HG03558 (cell line): Measurements from ENCODE around the gene CD40.

ENCODE experiments used
- ATAC-seq: cut with Tn5 transposase; IDR thresholded peaks from one replicate; pipeline ENCODE4 v1.9.1; 2021; ENCODE audit warnings: moderate number of reproducible peaks; ENCODE audit not compliant: unreplicated experiment; ENCODE audit errors: extremely low read depth

The CD40 gene

GRCh38 chr20:46169245-46170171 is 51.4 kb downstream of the CD40 start:
- ATAC-seq = no peak

- no peak for ATAC-seq
These were observed 53.4 kb downstream of the CD40 start for GRCh38 chr20:46171476-46171875.

- ATAC-seq = no peak
These were observed 53.8 kb downstream of the CD40 start for GRCh38 chr20:46171909-46172308.

GRCh38 chr20:46172455-46172854 is 54.3 kb downstream of the CD40 start:
- ATAC-seq = no peak

GRCh38 chr20:46172961-46173536 is 54.9 kb downstream of the CD40 start:
- ATAC-seq = no peak

- no peak for ATAC-seq
These were observed 55.7 kb downstream of the CD40 start for GRCh38 chr20:46173652-46174468.

- ATAC-seq = no peak
These were observed 56.5 kb downstream of the CD40 start for GRCh38 chr20:46174469-46175126.

GRCh38 chr20:46175127-46175494 is 57.0 kb downstream of the CD40 start:
- ATAC-seq = no peak

- ATAC-seq = no peak
These were observed 58.7 kb downstream of the CD40 start for GRCh38 chr20:46176739-46177378.

- no peak for ATAC-seq
These were observed 59.7 kb downstream of the CD40 start for GRCh38 chr20:46177768-46178167.

GRCh38 chr20:46178891-46179290 is 60.8 kb downstream of the CD40 start:
- ATAC-seq = no peak
